ENCODE results near the gene HOXB7.

Gene HOXB7

DNA sequence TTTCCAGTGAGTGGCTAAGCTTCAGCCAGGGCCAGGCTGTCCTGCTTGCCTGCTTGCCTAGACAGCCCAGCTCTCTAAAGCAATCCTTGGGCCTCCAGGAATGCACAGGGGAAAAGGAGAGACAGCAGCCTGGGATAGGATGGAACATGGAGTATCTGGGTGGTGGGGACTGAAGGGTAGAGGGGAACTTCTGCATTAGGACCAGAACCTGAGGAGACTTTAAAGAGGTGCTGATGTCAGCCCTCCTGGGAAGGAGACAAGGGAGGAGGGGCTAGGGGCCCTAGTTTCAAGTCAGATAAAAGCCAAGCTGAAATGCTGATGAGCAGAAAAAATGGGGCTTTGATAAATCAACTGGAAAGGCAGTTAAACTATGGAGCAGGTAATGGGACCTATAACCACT, 1.8 kb downstream of the HOXB7 start:
- no peak for DNase-seq (ENCODE audit: low spot score)

DNA sequence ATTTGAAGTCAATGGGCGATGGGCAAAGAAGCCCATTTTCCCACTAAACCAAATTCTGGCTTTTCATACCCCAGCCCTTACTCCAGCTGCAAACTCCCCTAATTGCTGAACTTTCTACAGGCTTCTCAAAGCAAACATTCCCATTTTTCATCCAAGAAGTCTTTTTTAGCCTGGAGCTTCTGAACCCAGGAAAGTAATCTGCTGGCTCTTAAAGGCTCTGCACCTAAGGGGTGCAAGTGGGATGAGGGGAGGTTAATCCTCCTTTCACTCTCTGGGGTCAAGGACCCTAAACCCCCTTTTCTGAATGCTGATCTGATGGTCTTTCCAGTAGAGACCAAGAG, 2.4 kb downstream of the HOXB7 start:
- DNase-seq (ENCODE audit: low spot score), result no peak

DNA sequence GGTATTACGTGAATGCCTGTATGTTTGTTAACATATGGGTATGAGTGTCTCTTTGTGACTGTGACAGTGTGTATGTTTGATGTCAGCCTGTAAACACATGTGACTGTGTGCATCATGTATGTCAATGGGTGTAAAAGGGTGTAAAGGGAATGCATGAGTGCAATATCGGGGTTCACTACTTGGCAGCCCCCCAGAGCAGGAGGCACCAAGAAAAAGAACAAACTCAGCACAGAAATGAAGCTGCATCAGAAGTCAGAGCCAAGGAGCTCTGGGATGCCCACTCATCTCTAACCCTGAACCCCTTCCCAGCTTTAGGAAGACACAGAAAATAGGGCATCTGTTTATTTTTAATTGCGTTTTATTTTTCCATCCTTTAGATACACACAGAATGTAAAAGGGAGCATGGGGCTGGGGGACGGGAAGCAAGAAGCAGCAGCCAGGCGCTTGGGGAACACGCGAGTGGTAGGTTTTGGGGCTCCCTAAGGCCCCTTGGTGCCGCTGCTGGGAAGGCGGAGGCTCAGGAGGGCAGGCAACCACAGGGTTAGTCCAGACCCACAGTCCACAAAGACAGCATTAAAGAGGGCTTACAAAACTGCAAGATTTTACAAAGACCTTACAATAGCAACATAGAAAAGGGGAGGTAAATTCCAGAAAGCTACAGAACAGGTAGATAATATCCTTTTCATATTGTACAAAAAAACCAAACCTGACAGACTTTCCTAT, 3.8 kb downstream of the HOXB7 start:
- no peak for DNase-seq (ENCODE audit: low spot score)

DNA sequence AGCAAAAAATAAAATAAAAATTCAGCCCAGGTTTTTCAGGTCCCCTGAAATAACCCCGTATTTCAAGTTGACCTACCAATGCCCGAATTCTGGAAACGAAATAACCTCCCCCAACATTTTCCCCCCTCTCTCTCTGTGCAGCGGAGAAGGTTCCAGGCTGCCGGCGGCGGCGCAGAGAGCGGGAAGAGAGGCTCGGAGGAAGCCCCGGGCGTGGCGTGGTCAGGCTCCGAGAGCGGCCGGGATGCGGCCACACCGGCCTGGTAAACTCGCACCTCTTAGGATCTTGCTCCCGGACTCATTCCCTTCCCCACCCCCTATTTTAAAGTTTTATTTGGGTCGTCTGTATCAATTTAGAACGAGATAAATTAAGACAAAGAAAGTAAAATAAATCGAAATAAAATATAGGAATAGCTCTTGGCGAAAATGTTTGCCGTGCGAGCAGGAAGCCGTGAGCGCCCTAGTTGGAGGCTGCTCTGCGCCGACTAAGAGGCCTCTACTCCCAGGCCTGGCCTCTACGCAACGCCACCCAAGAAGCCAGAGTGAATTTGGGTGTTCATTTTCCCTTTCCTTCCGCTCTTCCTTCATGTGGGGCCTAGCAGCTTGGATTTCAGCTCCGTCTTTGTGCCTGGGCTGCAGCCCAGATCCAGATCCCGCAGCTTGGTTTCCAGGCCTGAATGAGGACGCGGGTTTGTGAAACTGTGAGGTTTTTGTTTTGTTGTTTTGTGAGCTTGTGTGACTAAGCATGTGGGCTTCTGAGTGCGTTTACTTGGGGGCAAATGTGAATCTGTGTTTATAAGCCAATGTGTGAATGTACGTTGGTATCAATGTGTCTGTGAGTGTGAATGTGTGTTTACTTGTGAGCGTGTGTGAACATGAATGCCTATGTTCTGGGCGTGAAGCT, 4.6 kb downstream of the HOXB7 start:
- no peak for DNase-seq (ENCODE audit: low spot score)

DNA sequence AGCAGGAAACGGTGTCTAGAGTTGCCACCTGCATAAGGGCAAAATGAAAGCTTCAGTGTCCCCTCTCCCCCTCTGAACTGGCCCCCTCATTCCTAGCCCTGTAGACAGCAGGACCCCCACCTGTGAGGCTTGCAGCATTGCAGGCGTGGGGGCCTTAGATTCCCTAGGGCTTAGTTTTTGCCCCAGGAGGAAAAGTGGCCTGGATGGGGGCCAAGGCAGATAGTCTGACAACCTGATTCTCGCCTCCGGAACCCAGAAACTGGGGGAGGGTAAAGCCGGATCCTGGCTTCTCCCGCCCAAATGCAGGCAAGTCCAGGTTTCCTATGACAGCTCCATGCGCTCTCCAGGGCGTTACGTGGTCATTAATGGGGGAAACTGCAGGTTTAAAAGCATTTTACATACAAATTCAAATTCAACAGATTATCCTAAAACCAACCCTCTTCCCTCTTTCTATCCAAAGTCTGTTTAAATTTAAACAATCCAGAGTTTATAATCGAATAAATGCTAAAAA, 5.4 kb downstream of the HOXB7 start:
- no peak for DNase-seq (ENCODE audit: low spot score)

DNA sequence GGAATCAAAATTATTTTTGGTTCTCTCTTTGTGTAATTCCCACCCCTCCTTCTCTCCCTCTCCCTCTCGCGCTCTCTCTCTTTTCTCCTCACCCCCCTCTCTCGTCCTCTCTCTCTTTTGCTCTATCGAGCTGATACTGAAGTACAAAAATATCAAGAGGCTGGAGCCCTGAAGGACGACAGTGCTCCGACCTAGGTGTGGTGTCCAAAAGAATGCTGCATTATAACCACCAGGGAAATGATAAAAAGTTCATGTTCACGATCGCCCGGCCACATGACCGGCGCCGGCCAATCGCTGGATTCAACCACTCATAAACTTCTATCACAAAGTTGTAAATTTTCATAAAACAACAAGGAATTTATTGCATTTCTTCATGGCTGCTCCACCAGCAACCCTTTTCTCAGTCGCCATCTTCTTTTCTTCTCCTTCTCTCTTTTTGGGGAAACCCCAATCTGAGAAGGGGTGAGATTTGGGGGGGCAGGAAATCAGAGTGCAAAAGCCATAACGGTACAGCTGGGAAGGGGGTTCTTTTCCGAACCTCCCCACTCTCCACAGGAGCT, 6.0 kb downstream of the HOXB7 start, which contains the start of gene HOXB6:
TSS of gene HOXB6 (minus strand) at position 217 of the 560 bp plus-strand sequence. CDS start 6,836 bp downstream, outside the sequence.
- no peak for DNase-seq (ENCODE audit: low spot score)

DNA sequence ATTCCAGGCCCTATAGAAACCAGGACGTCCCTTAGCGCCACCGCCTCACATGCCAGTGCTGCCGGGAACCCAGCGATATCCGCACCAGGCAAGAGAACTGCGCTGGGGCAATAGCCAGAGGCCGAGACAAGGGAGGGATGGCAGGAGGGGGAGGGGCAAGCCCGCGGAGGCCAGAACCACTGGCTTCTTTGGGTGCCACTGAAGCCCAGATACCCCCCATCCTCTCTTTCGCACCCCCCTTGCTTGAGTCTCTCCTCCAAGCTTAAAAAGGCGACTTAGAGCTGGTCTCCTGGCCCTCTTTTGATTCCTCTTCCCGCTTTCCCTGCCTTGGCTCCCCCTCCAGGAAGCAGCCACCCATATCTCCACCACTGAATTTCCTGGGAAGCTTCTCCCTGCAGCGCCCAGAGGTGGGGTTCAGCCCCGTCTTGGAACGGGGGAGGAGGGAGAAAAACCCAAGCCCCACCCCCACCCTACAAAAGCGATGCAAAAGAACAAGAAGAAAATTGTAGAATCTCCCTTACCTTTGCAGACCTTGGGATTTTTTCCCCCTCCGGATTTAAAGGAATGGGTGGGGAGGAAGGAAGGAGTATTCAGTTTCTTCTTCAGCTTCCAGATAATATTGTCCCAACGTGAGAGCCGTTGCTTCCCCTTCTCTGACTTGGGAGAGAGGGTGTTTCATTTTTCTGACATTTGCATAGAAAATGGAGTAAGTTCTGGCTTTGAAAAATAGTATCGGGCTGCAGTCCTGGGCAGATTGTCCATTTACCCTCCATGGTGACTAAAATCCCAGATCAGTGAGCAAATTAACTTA, 6.7 kb downstream of the HOXB7 start:
- DNase-seq (ENCODE audit: low spot score), result no peak

DNA sequence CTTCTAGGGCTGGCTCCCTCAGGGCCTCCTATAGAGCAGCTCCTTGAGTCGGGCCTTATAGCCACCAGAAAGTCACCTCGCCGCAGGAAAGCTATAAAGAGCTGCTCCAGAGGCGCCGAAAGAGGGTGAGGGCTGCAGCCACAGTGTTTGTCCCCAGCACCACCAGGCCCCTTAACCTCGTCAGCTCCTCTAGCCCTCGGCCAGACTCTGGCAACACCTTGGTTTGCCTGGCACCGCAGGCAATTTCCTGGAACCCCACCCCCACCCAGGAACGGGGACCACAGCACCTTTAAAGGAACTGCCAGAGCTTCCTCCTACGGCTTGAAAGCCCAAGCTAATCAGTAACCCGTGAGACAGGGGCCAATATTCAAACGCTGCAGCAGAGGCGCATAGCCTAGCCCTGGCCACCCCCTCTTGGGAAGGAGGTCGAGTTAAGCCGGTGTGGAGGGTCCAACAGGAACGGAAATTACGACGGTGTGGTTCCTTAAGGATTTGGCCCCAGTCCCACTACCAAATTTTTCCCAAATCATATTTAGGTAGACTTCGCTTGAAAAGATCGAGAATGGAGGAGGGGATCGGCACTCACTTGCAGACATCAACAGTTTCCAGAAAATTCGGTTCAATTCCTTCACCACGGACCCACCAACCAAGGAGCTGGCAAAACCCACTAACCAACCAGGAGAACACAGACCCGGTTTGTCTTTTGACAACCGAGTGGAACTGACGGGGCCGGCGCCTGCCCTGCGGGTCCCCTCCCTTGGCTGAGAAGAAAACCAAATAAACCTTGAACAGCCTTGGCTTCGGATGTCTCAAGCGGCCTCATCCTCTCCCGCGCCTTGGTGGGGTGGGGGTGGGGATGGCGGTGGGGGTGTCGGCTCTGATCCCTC, 9.0 kb downstream of the HOXB7 start:
- DNase-seq (ENCODE audit: low spot score), result no peak

DNA sequence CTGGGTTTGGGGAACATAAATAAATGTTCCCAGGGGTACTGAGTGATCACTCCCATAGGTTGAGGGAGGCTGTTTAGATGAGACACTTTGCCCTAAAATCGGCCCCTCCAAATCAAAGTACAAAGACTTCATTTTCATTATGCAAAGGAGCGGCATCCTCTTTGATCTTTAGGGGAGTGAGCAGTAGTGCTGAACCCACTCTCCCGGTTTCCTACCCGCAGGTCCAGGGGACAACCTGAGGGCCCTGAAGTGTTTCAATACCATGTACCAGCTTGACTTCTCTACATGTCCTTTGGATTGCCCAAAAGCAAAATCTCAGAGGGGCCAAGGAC, 9.6 kb downstream of the HOXB7 start:
- no peak for DNase-seq (ENCODE audit: low spot score)

DNA sequence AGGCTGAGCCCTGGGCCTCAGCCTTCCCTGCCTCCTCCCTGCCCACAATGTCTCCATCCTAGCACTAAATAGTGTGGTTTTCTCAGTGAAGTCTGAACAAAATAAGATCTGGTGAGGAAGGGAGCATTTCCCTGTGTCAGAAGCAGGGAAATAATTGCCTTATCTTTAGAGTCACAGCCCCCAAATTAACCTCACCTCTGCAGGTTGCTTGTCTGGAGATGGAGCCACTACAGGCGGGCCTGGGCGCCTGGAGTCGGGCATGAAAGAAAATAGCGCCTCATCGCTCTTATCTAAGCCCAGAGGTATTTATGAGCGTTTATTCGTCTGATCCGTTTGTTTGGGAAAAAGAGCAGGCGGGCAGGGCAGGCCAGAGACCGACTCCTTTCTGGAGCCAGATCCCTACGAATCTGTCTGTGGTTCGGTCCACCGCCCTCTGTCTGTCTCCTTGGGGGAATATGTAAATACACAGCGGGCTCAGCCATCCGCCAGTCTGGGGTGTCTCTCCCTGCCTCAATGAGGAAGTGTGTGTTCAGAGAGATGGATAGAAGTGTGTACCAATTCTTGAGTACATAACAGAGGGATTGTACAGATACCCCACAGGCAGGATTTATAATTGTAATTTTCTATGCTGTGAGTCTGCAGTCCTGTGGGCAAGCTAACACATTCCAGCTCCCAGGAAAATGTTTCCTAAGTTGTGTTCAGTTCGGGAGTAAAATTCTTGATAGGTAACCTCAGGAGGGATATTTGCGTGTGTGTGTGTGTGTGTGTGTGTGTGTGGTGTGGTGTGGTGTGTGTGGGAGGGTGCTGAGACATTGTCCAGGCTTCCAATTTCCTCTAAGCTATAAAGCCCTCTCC, 10.3 kb downstream of the HOXB7 start:
- DNase-seq (ENCODE audit: low spot score), result no peak

DNA sequence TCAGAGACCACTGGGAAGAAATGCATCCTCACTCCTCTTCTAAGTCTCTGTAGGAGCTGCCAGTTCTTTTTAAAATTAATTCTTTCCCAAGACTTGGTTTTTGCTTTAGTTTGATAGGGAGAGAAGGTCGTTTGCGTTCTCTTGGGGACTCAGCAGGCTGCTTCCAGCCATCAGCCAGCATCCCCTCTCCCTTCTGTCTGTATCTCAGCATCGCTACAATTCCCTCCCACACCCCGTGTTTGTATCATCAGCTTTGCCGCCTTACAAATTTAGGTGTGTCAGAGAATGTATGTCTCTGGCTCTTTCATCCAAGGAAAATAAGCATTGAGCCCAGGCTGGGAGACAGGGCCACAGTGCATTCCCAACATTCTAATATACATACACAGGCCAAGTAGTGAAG, 11.5 kb downstream of the HOXB7 start:
- no peak for DNase-seq (ENCODE audit: low spot score)

DNA sequence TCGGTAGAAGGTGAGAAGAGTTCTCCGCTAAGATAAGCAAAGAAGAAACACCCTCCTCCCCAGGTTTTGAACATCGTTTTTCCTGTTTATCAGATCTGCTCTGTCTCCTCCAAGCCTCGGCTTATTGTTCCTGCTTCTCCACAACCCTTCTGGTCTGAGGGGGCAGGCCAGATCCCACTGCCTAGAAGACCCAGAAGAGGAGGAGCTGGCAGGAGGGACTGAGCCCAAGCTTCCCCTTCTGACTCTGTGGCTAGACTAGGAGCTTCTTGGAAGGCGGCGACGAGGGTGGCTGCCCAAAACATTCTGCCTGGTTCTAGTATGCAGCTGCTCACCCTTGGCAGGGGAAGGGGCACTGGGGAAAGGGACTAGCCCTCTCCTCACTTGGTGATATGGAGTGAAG, 12.1 kb downstream of the HOXB7 start:
- no peak for DNase-seq (ENCODE audit: low spot score)

DNA sequence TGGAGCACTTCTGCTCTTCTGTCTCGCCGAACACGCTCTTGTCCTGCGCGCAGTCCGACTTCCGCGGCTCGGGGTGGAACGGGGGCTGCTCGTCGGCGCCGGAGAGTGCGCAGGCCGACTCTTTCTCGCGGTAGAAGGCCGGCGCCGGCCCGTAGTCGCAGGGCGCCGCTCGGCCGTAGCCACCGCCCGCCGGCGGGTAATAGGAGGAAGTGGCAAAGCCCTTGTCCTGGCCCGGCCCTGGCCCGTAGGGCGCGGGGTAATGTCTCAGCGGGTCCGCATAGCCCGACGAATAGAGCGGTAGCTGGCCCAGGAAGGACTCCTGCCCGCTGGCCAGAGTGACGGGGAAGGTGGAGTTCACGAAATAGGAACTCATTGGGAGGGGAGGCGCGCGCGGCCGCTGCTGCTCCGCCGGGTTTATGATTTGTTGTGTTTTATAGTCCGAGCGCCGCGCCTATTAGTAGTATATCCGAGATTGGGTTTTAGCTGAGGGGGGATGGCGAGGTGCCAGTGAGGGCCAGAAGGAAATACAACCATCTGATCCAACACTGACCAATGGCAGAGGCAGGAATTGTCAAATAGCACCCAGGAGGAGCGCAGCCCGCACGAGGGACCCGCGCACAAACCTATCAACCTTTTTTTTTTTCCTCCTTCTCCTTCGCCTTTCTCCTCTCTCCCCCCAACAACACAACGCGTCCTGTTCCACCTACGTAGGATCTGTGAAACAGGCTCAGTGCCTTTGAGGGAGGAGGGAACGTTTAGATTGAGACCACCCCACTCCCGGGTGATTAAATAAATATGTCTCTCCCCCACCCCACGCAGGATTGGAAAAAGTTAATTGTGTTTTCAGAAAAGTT, 12.8 kb downstream of the HOXB7 start:
- DNase-seq (ENCODE audit: low spot score), result no peak

DNA sequence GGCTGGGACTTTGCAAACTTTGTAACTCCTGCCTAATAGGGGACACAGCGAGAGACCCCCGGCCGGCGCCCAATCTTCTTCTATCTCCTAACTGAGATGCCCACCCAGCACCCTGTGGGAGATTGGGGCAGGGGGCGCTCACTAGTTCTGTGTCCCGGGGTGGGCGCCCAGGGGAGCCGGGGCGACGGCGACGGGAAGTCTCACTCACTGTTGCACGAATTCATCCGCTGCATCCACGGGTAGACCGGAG, 13.4 kb downstream of the HOXB7 start:
- DNase-seq (ENCODE audit: low spot score), result no peak

DNA sequence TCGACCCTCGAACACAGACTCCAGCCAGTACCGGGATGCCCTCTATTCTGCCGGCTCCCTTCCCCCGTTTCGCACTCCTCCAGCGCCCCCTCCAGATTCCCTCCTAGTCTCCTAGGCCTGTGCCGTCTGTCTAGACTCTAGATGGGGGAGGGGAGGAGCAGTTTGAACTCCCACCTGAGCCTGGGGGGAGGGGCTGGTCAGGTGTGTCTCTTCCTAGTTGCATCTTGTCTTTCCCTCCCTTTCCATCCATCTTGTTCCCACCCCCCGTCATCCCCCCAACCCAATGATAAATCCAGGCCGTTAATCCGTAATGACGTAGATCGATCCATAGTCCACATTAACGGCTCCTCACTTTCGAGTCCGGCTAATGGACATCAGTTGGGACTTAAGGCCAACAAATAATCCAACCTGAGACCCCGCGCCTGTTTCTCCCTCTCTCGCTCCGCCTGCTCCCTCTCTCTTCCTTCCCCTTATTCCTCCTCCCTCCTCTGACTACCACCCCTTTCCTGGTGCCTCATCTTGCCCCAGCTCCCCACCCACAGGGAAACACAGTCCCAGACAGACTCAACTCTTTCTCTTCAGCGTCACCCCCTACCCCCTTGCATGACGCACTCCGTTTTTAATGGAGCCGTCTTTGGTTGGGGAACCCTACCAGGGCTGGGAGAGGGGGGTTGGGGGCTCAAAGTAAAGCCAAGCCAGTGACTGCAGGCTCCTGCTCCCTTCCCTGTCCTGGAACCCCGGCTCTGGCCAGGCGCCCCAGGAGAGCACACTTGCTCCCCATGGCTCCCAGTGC, 13.9 kb downstream of the HOXB7 start:
- no peak for DNase-seq (ENCODE audit: low spot score)

DNA sequence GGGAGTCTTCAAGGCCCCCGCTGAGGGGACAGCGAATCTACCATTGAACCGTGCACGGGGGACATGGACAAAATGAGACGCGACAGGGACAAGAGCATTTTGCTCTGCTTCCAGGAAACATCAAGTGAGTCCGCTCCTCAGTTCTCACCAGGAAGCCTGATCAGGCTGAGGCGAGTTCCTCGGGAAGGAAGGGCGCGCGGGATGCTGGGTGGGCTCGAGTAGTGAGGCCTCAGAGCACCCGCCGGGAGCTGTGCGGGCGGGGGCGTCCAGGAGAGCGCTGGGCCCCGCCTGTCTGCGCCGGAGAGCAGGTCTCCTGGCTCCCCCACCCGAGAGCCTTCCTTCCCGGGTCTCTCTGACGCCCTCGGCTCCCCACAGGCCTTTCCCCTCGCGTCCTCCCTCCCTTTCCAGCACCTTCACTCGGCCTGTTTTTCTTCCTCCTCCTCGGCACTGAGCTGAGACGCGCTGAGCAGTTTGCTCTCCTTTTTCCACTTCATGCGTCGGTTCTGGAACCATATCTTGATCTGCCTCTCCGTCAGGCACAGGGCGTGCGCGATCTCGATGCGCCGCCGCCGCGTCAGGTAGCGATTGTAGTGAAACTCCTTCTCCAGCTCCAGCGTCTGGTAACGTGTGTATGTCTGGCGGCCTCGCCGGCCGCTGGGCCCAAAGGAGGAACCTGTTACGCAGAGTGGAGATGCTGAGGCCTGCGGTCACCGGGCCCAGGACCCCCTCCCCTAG, 14.7 kb downstream of the HOXB7 start:
- no peak for DNase-seq (ENCODE audit: low spot score)

DNA sequence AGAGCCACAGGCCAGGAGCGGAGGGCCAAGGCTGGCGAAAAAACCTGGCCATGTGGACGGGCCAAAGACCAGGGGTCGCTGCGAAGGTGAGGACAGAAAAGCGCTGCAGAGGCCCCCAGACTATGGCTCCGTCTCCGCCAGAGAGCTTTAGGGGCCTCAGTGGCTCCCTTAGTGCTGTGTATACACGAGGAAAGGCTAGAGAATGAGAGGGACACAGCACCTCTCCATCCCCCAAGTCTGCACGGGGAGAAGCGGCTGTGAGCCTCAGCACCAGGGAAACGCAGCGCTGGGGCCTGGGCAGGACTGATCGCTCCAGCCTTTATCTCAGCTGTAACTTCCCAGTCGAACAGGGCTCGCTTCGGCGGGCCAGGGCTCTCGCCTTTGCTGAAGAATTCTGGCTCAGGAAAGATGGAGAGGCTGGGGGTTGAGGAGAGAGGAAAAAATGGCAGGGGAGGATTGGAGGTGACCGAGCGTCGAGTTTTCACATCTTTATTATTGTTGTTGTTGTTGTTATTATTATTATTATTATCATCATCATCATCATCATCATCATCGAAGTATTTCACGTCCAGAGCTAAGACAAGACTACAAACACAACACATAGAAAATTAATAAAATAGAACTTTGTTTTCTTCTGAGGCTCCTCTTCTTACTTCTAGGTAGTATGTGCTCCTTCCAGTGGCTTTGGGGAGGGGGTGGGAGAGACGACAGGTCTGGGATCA, 15.4 kb downstream of the HOXB7 start:
- DNase-seq (ENCODE audit: low spot score), result no peak

Measured in ecto neural progenitor cell (in vitro differentiated cells).